K562 (cell line): ENCODE data around the gene BCAS3. TPM values are rescaled to one million over a fixed set of nuclear protein-coding genes. Genes with fewer than 3 reads are reported as not detected.
A peak's percentile ranks its signal among the peaks of the same experiment; 100 is the strongest.

Experiments
- ATAC-seq: fragments of 200-7000 bp; cut with Tn5 transposase; 3 replicates; pipeline ENCODE4 v1.9.1; 2020; ENCODE audit warnings: moderate library complexity
- BruUV-seq: library from RNA; stranded (reverse); fragments of 400-500 nt; replicated peaks from 2 replicates; lab custom pipeline; 2021; lab: Mats Ljungman, UMichigan
- CTCF ChIA-PET: fragments of 300-600 bp; formaldehyde crosslinking; extraction: SDS; loops from one replicate; lab custom pipeline; 2021; ENCODE audit warnings: low intra/inter-chr PET ratio; lab: Yijun Ruan, JAX
- POLR2A ChIA-PET: fragments of 300-600, 350-650 bp; sonication (Branson Sonifier 250); formaldehyde crosslinking; extraction: SDS; loops from one replicate; lab custom pipeline; 2021; ENCODE audit warnings: antibody characterized with exemption, inconsistent platforms; lab: Yijun Ruan, JAX
- DNase-seq, 4 experiments: peaks; one replicate each; pipeline versions ENCODE4 v3.0.0 to v3.0.0-alpha.2; 2011 to 2018; ENCODE audit warnings: low spot score in 3 of 4, mixed read lengths in 3 of 4; ENCODE audit errors: extremely low read depth in 1 of 4
- FAIRE-seq: peaks from 2 replicates; lab custom pipeline; 2011; peaks lifted over from hg19 to GRCh38; lab: Jason Lieb, UNC
- H2AFZ ChIP-seq: 2 replicates; pipeline ENCODE4 v1.6.0; 2011; ENCODE audit warnings: low read depth, low read length, control low read depth, inconsistent platforms
- H3K27ac ChIP-seq: fragments of 200-600 bp; 3 replicates; pipeline ENCODE4 v1.8.0; 2011; ENCODE audit warnings: low read depth, mild to moderate bottlenecking, control low read depth, inconsistent platforms, low read length, moderate library complexity, mixed read lengths; ENCODE audit errors: extremely low read depth
- H3K27me3 ChIP-seq, 2 experiments: fragments of 300-600 bp in 1 of 2; 2 replicates in 1 of 2; 3 replicates in 1 of 2; pipeline versions ENCODE4 v1.6.0 to v1.8.0; 2011; ENCODE audit warnings: inconsistent platforms in 2 of 2, low read length in 2 of 2, mild to moderate bottlenecking in 1 of 2, mixed read lengths in 1 of 2, moderate library complexity in 1 of 2; ENCODE audit not compliant: control insufficient read depth in 2 of 2, insufficient read depth in 2 of 2
- H3K36me3 ChIP-seq: fragments of 300-600 bp; 3 replicates; pipeline ENCODE4 v1.8.0; 2011; ENCODE audit warnings: mild to moderate bottlenecking, low read length, inconsistent platforms; ENCODE audit not compliant: control insufficient read depth, insufficient read depth
- H3K4me1 ChIP-seq, 2 experiments: fragments of 200-600 bp in 1 of 2; replicated peaks in 1 of 2; 2 replicates in 1 of 2; 3 replicates in 1 of 2; pipeline versions ENCODE4 v1.5.1 to v1.8.0; 2011; ENCODE audit warnings: inconsistent platforms in 2 of 2, low read length in 2 of 2, mild to moderate bottlenecking in 1 of 2, mixed read lengths in 1 of 2, moderate library complexity in 1 of 2; ENCODE audit not compliant: control insufficient read depth in 2 of 2, insufficient read depth in 2 of 2
- H3K4me2 ChIP-seq: 2 replicates; pipeline ENCODE4 v1.6.1; 2011; ENCODE audit warnings: low read length, control low read depth, inconsistent platforms, mixed read lengths; ENCODE audit not compliant: insufficient read depth
- H3K4me3 ChIP-seq: fragments of 200-600 bp; sonication (generic), shearing (Covaris generic); 2 replicates; pipeline ENCODE4 v1.5.1; 2016; ENCODE audit warnings: control low read depth, inconsistent platforms
- H3K79me2 ChIP-seq: fragments of 200-600 bp; 3 replicates; pipeline ENCODE4 v1.8.0; 2011; ENCODE audit warnings: low read length, inconsistent platforms; ENCODE audit not compliant: control insufficient read depth, insufficient read depth
- H3K9ac ChIP-seq, 2 experiments: 2 replicates each; pipeline versions ENCODE4 v1.6.0 to v1.6.1; 2011; ENCODE audit warnings: low read depth in 2 of 2, low read length in 2 of 2, control low read depth in 1 of 2, inconsistent platforms in 1 of 2, mild to moderate bottlenecking in 1 of 2, mixed read lengths in 1 of 2; ENCODE audit not compliant: insufficient read depth in 1 of 2
- H3K9me1 ChIP-seq: one replicate; pipeline ENCODE4 v1.6.0; 2011; ENCODE audit warnings: inconsistent platforms, mild to moderate bottlenecking, low read length, moderate library complexity; ENCODE audit not compliant: control insufficient read depth, insufficient read depth
- H3K9me3 ChIP-seq: replicated peaks from 2 replicates; pipeline ENCODE4 v1.5.1; 2011; ENCODE audit warnings: low read depth, low read length, inconsistent platforms; ENCODE audit not compliant: control insufficient read depth, insufficient read depth
- H4K20me1 ChIP-seq: replicated peaks from 2 replicates; pipeline ENCODE4 v1.6.1; 2011; ENCODE audit warnings: low read length, inconsistent platforms, mixed read lengths; ENCODE audit not compliant: control insufficient read depth, insufficient read depth
- CGGBP1 ChIP-seq: fragments of 250-450 bp; sonication (Bioruptor Pico); IDR thresholded peaks from 2 replicates; pipeline ENCODE4 v1.9.0; 2021; ENCODE audit warnings: mild to moderate bottlenecking
- WGBS: fragments of 100-300 bp; shearing (Covaris generic); methylation state at CpG from one replicate; pipeline ENCODE4 v1.1.6; 2016; ENCODE audit warnings: low coverage, mixed read lengths; ENCODE audit not compliant: insufficient coverage; ENCODE audit errors: missing lambda C conversion rate; 5-methylcytosine and 5-hydroxymethylcytosine counted together
- in situ Hi-C: fragments of 300-500 bp; cut with MboI; formaldehyde crosslinking; loops from 4 replicates; pipeline ENCODE4 v1.15.0; 2018; ENCODE audit warnings: inconsistent platforms, mixed read lengths
- intact Hi-C: fragments of 100-400 bp; cut with micrococcal nuclease; formaldehyde crosslinking; loops from 2 replicates; pipeline ENCODE4 v1.14.2; 2022
- polyA plus RNA-seq, 8 experiments: library from polyadenylated mRNA; depleted of rRNA in 4 of 8; stranded (reverse) in 5 of 8; unstranded in 3 of 8; fragments of >200 nt; fragmentation: Nextera tagmentation in 2 of 8; fragmentation: Illumina TruSeq in 1 of 8; extraction: Ambion mirVana in 2 of 8; extraction: Trizol in 1 of 8; gene quantifications; 2 replicates each; pipeline versions ENCODE4 v1.2.1 to v1.2.3, GENCODE V29; 2011 to 2014; ENCODE audit warnings: inconsistent platforms in 1 of 8, missing spikeins in 1 of 8
- total RNA-seq, 7 experiments: library from RNA; depleted of rRNA in 6 of 7; stranded (reverse); fragments of >200 nt in 6 of 7; fragmentation: Illumina TruSeq in 2 of 7; extraction: Trizol in 2 of 7; gene quantifications; 2 replicates each; pipeline versions ENCODE4 v1.2.1 to v1.2.3, GENCODE V29; 2011 to 2021; ENCODE audit warnings: low replicate concordance in 1 of 7
- TF ChIP-seq, protein P1 (sequence below), 3 experiments: fragments of 200-800 bp in 1 of 3; fragments of 250-450 bp in 1 of 3; fragments of 450-650 bp in 1 of 3; sonication (Bioruptor Pico) in 1 of 3; sonication (Bioruptor generic) in 1 of 3; formaldehyde crosslinking in 1 of 3; IDR thresholded peaks; 2 replicates each; pipeline versions ENCODE4 v1.6.1 to v1.8.0; 2016 to 2022; ENCODE audit warnings: mild to moderate bottlenecking in 2 of 3, missing genetic modification characterization in 2 of 3, missing compliant biosample characterization in 1 of 3, moderate library complexity in 1 of 3

The BCAS3 gene
- total and polyA plus RNA-seq, 9 of the 15 experiments (the other 6 are each of a cell fraction or from before 2014, with no cell fraction given) = 1.9 to 5.5 (median 3.5) TPM

DNA sequence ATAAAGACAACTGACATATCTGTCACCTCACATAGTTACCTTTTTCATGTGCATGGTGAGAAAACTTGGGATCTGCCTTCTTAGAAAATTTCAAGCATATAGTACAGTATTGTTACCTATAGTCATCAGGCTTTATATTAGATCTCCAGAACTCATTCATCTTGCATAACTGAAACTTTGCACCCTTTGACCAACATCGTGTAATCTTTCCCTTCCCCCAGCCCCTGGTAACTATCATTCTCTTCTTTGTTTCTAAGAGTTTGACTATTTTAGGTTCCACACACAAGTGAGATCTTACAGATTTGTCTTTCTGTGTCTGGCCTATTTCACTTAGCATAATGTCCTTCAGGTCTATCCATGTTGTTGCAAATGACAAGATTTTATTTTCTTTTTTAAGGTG is 751.6 kb downstream of the BCAS3 start:
- TF ChIP-seq CGGBP1 = no peak
- TF ChIP-seq, protein P1, sequence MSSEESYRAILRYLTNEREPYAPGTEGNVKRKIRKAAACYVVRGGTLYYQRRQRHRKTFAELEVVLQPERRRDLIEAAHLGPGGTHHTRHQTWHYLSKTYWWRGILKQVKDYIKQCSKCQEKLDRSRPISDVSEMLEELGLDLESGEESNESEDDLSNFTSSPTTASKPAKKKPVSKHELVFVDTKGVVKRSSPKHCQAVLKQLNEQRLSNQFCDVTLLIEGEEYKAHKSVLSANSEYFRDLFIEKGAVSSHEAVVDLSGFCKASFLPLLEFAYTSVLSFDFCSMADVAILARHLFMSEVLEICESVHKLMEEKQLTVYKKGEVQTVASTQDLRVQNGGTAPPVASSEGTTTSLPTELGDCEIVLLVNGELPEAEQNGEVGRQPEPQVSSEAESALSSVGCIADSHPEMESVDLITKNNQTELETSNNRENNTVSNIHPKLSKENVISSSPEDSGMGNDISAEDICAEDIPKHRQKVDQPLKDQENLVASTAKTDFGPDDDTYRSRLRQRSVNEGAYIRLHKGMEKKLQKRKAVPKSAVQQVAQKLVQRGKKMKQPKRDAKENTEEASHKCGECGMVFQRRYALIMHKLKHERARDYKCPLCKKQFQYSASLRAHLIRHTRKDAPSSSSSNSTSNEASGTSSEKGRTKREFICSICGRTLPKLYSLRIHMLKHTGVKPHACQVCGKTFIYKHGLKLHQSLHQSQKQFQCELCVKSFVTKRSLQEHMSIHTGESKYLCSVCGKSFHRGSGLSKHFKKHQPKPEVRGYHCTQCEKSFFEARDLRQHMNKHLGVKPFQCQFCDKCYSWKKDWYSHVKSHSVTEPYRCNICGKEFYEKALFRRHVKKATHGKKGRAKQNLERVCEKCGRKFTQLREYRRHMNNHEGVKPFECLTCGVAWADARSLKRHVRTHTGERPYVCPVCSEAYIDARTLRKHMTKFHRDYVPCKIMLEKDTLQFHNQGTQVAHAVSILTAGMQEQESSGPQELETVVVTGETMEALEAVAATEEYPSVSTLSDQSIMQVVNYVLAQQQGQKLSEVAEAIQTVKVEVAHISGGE (CRISPR knock-in tag; IDR thresholded peaks at IDR 0.05) = peak in 1 of 3 experiments; percentile 94; a peak in 2 of 6 replicates
- BruUV-seq = no TSS peak
- Histone ChIP-seq H2AFZ (no peak overlapping the region), H3K9me3 (no peaks in the 10 kb centered on the region), H3K9ac (no peak overlapping the region), H3K27me3 (peaks cover 2 to 5% of the 10 kb centered on the region in 2 experiments; a peak in 1 of 5 replicates), H3K36me3 (no peaks in the 10 kb centered on the region), H4K20me1 (no peaks in the 10 kb centered on the region), H3K4me2 (no peak overlapping the region), H3K4me3 (no peak overlapping the region), H3K4me1 (no peaks in the 10 kb centered on the region), H3K9me1 (no peaks in the 10 kb centered on the region), H3K79me2 (no peaks in the 10 kb centered on the region), H3K27ac (no peak overlapping the region)
- intact Hi-C loops = no loop called here
- WGBS = 0% methylated on average over 1 of the region's 1 CpG
- ChIA-PET POLR2A (interaction anchor here (1.3 kb wide), 1 partner anchor 13 kb away, joined by 3 read pairs; no protein-coding TSS in a partner anchor), CTCF (no interaction called here)
- FAIRE-seq (no peak), DNase-seq (no peak), ATAC-seq (no peak)
- in situ Hi-C loops = loop anchor here (10.0 to 25.0 kb wide), 2 partner anchors 416 to 683 kb away; no protein-coding TSS in a partner anchor
